HG03565 (cell line): ENCODE data around the gene PPFIBP1.
"Not testable (repeated sequence)": the region's sequence is repeated elsewhere in the genome, so short reads cannot be mapped to it uniquely, and the experiment has no call there.

Experiments
- ATAC-seq: cut with Tn5 transposase; IDR thresholded peaks from one replicate; pipeline ENCODE4 v1.9.1; 2021; ENCODE audit warnings: mild to moderate bottlenecking, moderate library complexity; ENCODE audit not compliant: unreplicated experiment

The PPFIBP1 gene

GRCh38 chr12:27622436-27623195, 98.6 kb downstream of the PPFIBP1 start:
- no peak for ATAC-seq

- no peak for ATAC-seq
Observed at GRCh38 chr12:27623645-27624044, 99.6 kb downstream of the PPFIBP1 start.

- ATAC-seq: no peak
Observed at GRCh38 chr12:27624586-27624985, 100.6 kb downstream of the PPFIBP1 start.

- no peak for ATAC-seq
Observed at GRCh38 chr12:27627123-27627852, 103.3 kb downstream of the PPFIBP1 start.

DNA sequence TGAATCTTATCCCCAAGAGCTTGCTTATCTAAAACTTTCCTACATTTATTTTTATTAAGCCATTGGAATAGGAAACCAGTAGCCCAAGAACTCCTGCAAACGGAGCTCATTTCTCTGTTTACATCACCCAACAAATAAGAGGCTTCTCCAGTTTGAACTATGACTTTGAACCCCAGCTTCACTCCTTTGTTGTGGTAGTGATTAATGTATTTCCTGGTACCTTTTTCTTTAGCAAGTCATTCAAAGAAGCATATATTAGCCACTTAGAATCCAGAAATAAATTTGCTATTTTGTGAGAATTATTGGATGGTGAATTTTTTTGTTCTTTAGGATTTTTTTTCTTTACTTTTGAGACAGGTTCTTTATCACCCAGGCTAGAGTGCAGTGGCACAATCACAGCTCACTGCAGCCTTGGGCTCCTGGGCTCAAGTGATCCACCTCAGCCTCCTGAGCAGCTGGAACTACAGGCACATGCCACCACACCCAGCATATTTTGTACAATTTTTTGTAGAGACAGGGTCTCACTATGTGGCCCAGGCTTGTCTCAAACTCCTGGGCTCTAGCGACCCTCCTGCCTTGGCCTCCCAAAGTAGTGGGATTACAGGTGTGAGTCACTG, 104.0 kb downstream of the PPFIBP1 start:
- ATAC-seq: not testable (repeated sequence)

DNA sequence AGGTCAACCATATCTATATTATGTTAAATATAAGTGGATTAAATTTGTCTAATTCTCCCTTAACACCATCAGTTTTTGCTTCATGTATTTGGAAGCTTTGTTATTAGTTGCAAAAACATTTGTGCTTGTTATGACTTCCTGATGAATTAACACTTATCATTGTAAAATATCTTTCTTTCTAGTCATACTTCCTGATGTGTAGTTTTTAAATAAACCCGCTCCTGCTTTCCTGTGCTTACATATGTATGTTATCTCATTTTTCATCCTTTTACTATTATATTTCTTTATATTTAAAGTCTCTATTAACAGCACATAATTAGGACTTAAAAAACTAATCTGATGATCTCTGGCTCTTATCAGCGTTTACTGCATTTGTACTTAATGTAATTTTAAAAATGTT, 106.2 kb downstream of the PPFIBP1 start:
- not testable (repeated sequence) for ATAC-seq

- no peak for ATAC-seq
Observed at GRCh38 chr12:27631365-27631764, 107.4 kb downstream of the PPFIBP1 start.

DNA sequence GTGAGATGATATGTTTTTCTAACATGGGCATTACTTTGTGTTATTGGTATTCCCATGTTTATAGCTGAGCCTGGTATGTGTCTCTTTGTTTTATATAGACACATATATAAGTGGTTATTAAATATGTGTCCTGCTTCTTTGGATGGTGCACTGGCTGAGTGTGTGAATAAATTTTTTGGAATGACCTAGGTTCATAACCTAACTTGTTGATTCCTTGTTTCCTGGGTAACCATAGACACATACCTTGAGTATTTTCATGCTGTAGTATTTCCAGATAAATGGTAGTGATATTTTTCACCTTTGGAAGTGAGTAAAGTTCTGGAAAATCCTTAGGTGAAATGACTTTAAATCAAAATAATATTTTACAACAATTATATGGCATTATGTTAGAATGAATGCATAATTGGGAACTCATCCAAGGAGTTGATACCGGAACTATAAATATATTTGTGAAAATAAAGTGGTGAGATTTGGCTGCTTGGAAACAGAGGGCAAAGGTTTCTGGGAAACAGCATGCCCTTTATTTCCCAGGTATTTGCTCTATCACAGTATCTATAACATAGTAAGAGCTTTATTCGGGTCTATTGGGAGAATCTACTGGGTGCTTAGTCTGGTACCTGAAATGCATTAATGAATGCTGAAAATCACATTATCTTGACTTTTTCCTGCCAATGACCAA, 107.9 kb downstream of the PPFIBP1 start:
- no peak for ATAC-seq

DNA sequence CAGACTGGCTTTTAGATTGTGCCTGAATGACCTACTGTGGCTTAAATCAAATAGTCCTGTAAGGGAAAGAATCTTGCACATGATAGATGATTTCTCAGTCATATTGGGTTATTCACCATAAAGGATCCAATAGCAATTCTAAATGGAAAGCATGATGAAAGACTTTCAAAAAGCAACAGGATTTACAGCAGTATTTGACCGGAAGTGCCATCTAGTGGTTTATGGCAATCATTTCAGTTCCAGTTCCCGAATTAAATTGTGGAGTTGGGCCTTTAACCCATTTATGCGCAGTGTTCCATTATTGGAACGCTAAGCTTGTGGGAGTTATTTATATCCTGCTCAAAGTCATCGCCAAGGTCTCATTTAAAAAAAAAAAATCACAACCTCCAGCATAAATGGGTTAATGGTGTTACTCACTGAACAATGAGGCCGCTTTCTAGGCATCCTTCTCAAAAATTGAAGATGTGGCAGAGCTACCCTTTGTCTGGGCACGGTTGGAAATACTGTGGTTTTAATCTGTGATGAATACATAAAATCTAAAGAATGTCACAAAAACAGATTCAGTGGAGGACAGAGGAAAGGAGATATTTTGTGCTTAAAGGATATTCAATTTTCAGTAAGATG, 111.5 kb downstream of the PPFIBP1 start:
- ATAC-seq: no peak

- ATAC-seq: not testable (repeated sequence)
Observed at GRCh38 chr12:27636569-27636968, 112.6 kb downstream of the PPFIBP1 start.

GRCh38 chr12:27637524-27637923, 113.5 kb downstream of the PPFIBP1 start:
- no peak for ATAC-seq

- no peak for ATAC-seq
Observed at GRCh38 chr12:27639265-27639664, 115.3 kb downstream of the PPFIBP1 start.

GRCh38 chr12:27640566-27641200, 116.7 kb downstream of the PPFIBP1 start:
- not testable (repeated sequence) for ATAC-seq

DNA sequence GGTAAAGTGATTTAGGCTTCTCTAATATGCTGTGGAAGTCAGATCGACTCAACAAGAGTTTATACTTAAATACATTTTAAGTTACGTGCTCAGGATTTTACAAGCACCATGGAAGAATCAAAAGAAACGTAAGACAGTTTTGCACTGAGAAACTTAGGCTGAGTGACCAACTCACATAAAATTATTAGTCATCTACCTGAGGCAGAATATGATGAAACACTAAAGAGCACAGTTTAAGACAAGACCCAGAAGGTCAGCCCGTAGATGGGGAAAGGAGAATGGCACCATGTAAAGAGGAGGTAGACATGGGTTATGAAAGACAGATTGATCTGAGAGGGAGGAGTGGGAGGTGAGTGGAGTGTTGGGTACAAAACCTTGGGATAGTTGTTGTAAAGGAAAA, 118.4 kb downstream of the PPFIBP1 start:
- not testable (repeated sequence) for ATAC-seq

- ATAC-seq: not testable (repeated sequence)
Observed at GRCh38 chr12:27642892-27643291, 118.9 kb downstream of the PPFIBP1 start.

DNA sequence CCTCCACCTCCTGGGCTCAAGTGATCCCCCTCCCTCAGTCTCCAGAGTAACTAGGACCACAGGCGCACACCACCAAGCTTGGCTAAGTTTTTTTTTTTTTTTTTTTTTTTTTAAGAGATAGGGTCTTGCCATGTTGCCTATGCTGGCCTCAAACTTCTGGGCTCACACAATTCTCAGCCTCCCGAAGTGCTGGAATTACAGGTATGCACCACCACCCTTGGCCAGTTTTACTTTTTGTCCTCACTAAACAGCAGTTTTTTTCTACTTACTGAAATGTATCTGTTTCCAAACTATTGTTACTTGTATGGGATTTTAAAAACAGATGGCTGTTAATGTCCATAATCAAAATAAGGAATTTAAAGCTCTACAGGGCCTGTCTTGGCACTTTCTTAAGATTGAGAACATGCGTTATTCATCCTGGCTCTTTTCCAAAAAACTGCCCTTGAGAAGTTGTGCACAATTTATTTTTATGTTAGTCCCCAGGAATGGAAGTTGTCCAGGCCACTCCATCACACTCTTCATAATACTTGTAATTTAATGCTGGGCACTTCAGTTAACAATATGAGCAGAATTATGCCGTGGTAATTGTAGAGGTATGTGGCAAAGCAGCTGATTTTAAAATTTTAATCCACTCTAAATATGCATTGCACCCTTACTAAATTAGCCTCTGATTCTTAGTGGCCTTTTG, 120.3 kb downstream of the PPFIBP1 start:
- ATAC-seq: no peak

GRCh38 chr12:27645671-27646070, 121.7 kb downstream of the PPFIBP1 start:
- ATAC-seq: no peak

DNA sequence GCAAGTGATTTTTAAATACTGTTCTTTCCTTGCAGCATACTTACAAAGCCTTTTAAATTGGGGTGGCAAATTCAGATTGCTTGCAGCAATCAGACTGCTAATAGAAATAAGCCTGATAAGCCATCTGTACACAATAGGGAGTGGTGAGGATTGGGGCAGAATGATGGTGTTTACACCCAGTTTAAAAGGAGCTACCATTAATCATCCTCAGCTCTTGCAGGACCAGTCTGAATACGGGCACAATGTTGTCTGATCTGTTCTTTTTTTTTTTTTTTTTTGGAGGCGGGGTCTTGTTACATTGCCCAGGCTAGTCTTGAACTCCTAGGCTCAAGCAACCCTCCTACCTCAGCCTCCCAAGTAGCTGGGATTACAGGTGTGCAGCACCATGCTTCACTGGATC, 122.1 kb downstream of the PPFIBP1 start:
- ATAC-seq: no peak

DNA sequence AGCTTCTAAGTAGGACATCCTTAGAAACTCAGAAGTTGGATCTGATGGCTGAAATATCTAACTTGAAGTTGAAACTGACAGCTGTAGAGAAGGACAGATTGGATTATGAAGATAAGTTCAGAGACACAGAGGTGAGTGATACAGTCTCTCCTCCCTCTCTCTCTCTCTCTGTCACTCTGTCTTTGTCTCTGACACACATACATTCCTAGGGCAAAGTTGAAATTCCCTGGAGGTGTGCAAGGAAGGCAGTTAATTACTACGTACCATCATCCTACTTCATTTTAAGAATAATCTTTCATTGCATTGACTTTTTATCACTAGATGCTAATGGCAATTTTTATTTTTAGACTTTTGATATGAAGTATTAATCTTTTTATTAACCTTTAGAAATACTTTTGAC, 126.0 kb downstream of the PPFIBP1 start:
- ATAC-seq: no peak

DNA sequence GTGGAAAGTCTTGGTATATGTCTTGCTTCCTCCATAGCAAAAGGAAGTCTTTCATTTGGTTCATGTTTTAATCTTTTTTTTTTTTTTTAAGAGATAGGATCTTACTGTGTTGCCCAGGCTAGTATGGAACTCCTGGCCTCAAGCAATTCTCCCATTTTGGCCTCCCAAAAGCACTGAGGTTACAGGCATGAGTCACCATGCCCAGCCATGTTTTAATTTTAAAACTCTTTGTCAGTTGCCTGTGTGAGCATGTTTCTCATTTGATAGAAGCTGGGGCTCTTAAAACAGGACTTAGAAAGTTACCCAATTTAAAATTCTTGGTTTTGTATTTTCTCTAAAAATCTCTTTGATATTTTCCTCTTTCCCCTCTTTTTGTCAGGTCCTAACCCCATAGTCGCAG, 127.2 kb downstream of the PPFIBP1 start:
- no peak for ATAC-seq
